Muscle layer of duodenum (tissue), 2 donors: ENCODE measurements around the gene MTERF4.

Experiments
- H3K27ac ChIP-seq: one replicate; pipeline ENCODE4 v1.7.0; 2013; ENCODE audit warnings: mild to moderate bottlenecking, low read length
- H3K27me3 ChIP-seq: one replicate; pipeline ENCODE4 v1.7.0; 2013; ENCODE audit warnings: low read depth, mild to moderate bottlenecking, control low read depth, low read length
- H3K36me3 ChIP-seq, 2 donors: one replicate each; pipeline ENCODE4 v1.7.0; 2013; ENCODE audit warnings: low read length in 2 of 2, control low read depth in 1 of 2, mild to moderate bottlenecking in 1 of 2; ENCODE audit not compliant: insufficient read depth in 2 of 2, control insufficient read depth in 1 of 2
- H3K4me1 ChIP-seq, 2 donors: one replicate each; pipeline ENCODE4 v1.7.0; 2013; ENCODE audit warnings: low read length in 2 of 2, mild to moderate bottlenecking in 2 of 2, control low read depth in 1 of 2, moderate library complexity in 1 of 2; ENCODE audit not compliant: insufficient read depth in 2 of 2, control insufficient read depth in 1 of 2
- H3K4me3 ChIP-seq, 2 donors: one replicate each; pipeline ENCODE4 v1.7.0; 2013; ENCODE audit warnings: low read length in 2 of 2, low read depth in 1 of 2, mild to moderate bottlenecking in 1 of 2
- H3K9me3 ChIP-seq, 2 donors: one replicate each; pipeline ENCODE4 v1.7.0; 2013; ENCODE audit warnings: low read length in 2 of 2, control low read depth in 1 of 2, mild to moderate bottlenecking in 1 of 2; ENCODE audit not compliant: control insufficient read depth in 1 of 2
- donor health status: healthy.

Gene MTERF4

GRCh38 chr2:241132538-241133435, 30.7 kb upstream of the MTERF4 start:
- H3K9me3 ChIP-seq, result no peaks in the 10 kb centered on the region
- no peak overlapping the region for H3K27ac ChIP-seq
- peaks cover 0 to 2% of the 10 kb centered on the region in 2 donors for H3K36me3 ChIP-seq
- no peaks in the 10 kb centered on the region for H3K4me1 ChIP-seq
- H3K27me3 ChIP-seq, result no peaks in the 10 kb centered on the region
- no peak overlapping the region for H3K4me3 ChIP-seq

- H3K4me3 ChIP-seq, result no peak overlapping the region
- no peaks in the 10 kb centered on the region for H3K9me3 ChIP-seq
- no peaks in the 10 kb centered on the region for H3K4me1 ChIP-seq
- no peaks in the 10 kb centered on the region for H3K27me3 ChIP-seq
- no peak overlapping the region for H3K27ac ChIP-seq
- no peaks in the 10 kb centered on the region for H3K36me3 ChIP-seq
Observed at GRCh38 chr2:241131531-241131930, 29.4 kb upstream of the MTERF4 start.

GRCh38 chr2:241130316-241130715, 28.2 kb upstream of the MTERF4 start:
- no peak overlapping the region for H3K27ac ChIP-seq
- H3K4me1 ChIP-seq, result no peaks in the 10 kb centered on the region
- H3K27me3 ChIP-seq, result no peaks in the 10 kb centered on the region
- H3K4me3 ChIP-seq, result no peak overlapping the region
- H3K9me3 ChIP-seq, result no peaks in the 10 kb centered on the region
- no peaks in the 10 kb centered on the region for H3K36me3 ChIP-seq

GRCh38 chr2:241129086-241129871, 27.2 kb upstream of the MTERF4 start:
- Histone ChIP-seq H3K27ac (no peak overlapping the region), H3K4me1 (no peaks in the 10 kb centered on the region)

GRCh38 chr2:241128266-241128665, 26.2 kb upstream of the MTERF4 start:
- Histone ChIP-seq H3K9me3 (no peaks in the 10 kb centered on the region), H3K27me3 (no peaks in the 10 kb centered on the region), H3K4me3 (no peak overlapping the region), H3K36me3 (no peaks in the 10 kb centered on the region), H3K27ac (no peak overlapping the region), H3K4me1 (no peaks in the 10 kb centered on the region)

More at GRCh38 chr2:241129086-241129871, 27.2 kb upstream of the MTERF4 start:
- H3K9me3 ChIP-seq, result no peaks in the 10 kb centered on the region
- H3K4me3 ChIP-seq, result no peak overlapping the region
- H3K36me3 ChIP-seq, result no peaks in the 10 kb centered on the region
- no peaks in the 10 kb centered on the region for H3K27me3 ChIP-seq

GRCh38 chr2:241126771-241127202, 24.7 kb upstream of the MTERF4 start:
- Histone ChIP-seq H3K27ac (no peak overlapping the region), H3K27me3 (no peaks in the 10 kb centered on the region), H3K9me3 (no peaks in the 10 kb centered on the region), H3K4me3 (no peak overlapping the region), H3K36me3 (no peaks in the 10 kb centered on the region), H3K4me1 (no peaks in the 10 kb centered on the region)

GRCh38 chr2:241126201-241126611, 24.1 kb upstream of the MTERF4 start:
- Histone ChIP-seq H3K9me3 (no peaks in the 10 kb centered on the region), H3K4me3 (no peak overlapping the region), H3K36me3 (no peaks in the 10 kb centered on the region), H3K27ac (no peak overlapping the region), H3K27me3 (no peaks in the 10 kb centered on the region), H3K4me1 (no peaks in the 10 kb centered on the region)

- H3K4me3 ChIP-seq, result no peak overlapping the region
- no peak overlapping the region for H3K27ac ChIP-seq
- H3K4me1 ChIP-seq, result no peaks in the 10 kb centered on the region
- no peaks in the 10 kb centered on the region for H3K36me3 ChIP-seq
- H3K27me3 ChIP-seq, result no peaks in the 10 kb centered on the region
- no peaks in the 10 kb centered on the region for H3K9me3 ChIP-seq
Observed at GRCh38 chr2:241125626-241126025, 23.5 kb upstream of the MTERF4 start.

- H3K36me3 ChIP-seq, result no peaks in the 10 kb centered on the region
- no peaks in the 10 kb centered on the region for H3K27me3 ChIP-seq
- H3K4me1 ChIP-seq, result no peaks in the 10 kb centered on the region
- H3K9me3 ChIP-seq, result no peaks in the 10 kb centered on the region
- H3K27ac ChIP-seq, result no peak overlapping the region
- H3K4me3 ChIP-seq, result no peak overlapping the region
Observed at GRCh38 chr2:241123816-241124536, 21.9 kb upstream of the MTERF4 start.

- H3K4me3 ChIP-seq, result no peak overlapping the region
- no peak overlapping the region for H3K27ac ChIP-seq
- no peaks in the 10 kb centered on the region for H3K9me3 ChIP-seq
- H3K27me3 ChIP-seq, result no peaks in the 10 kb centered on the region
- no peaks in the 10 kb centered on the region for H3K36me3 ChIP-seq
- no peaks in the 10 kb centered on the region for H3K4me1 ChIP-seq
Observed at GRCh38 chr2:241122376-241123002, 20.4 kb upstream of the MTERF4 start.

GRCh38 chr2:241121008-241121407, 18.9 kb upstream of the MTERF4 start:
- H3K27ac ChIP-seq, result no peak overlapping the region
- H3K9me3 ChIP-seq, result no peaks in the 10 kb centered on the region
- H3K36me3 ChIP-seq, result no peaks in the 10 kb centered on the region
- no peak overlapping the region for H3K4me3 ChIP-seq
- H3K27me3 ChIP-seq, result no peaks in the 10 kb centered on the region
- H3K4me1 ChIP-seq, result no peaks in the 10 kb centered on the region
